GM19397 (cell line): ENCODE measurements around the gene PABPC1L.
A peak's percentile ranks its signal among the peaks of the same experiment; 100 is the strongest.

Experiments used
- ATAC-seq: cut with Tn5 transposase; IDR thresholded peaks from one replicate; pipeline ENCODE4 v1.9.1; 2021; ENCODE audit warnings: mild to moderate bottlenecking, moderate library complexity; ENCODE audit not compliant: unreplicated experiment

The PABPC1L gene

GRCh38 chr20:44966030-44966961, 56.4 kb downstream of the PABPC1L start, which contains the start of gene STK4:
Gene STK4 (plus strand): TSS chr20:44966512. CDS start chr20:44966569, 57 bp downstream.
- ATAC-seq = peak; percentile 74

GRCh38 chr20:44967207-44967807, 57.4 kb downstream of the PABPC1L start:
- ATAC-seq = peak; percentile 27

GRCh38 chr20:44969300-44969894, 59.5 kb downstream of the PABPC1L start:
- ATAC-seq = no peak

- no peak for ATAC-seq
Measured at GRCh38 chr20:44970243-44970757, 60.4 kb downstream of the PABPC1L start.

- ATAC-seq = no peak
Measured at GRCh38 chr20:44973053-44973452, 63.2 kb downstream of the PABPC1L start.

GRCh38 chr20:44976698-44977097, 66.8 kb downstream of the PABPC1L start:
- ATAC-seq = no peak

GRCh38 chr20:44979090-44979621, 69.3 kb downstream of the PABPC1L start:
- peak; percentile 85 for ATAC-seq

- ATAC-seq = no peak
Measured at GRCh38 chr20:44981736-44982406, 72.0 kb downstream of the PABPC1L start.

- no peak for ATAC-seq
Measured at GRCh38 chr20:44983093-44983674, 73.3 kb downstream of the PABPC1L start.

- no peak for ATAC-seq
Measured at GRCh38 chr20:44988631-44989171, 78.8 kb downstream of the PABPC1L start.
